ENCODE measurements around the gene RGS5. TPM values are rescaled to one million over a fixed set of nuclear protein-coding genes. Genes with fewer than 3 reads are reported as not detected.

Gene RGS5
- total RNA-seq, 1 experiment from 2014 or later = 4.6 TPM

DNA sequence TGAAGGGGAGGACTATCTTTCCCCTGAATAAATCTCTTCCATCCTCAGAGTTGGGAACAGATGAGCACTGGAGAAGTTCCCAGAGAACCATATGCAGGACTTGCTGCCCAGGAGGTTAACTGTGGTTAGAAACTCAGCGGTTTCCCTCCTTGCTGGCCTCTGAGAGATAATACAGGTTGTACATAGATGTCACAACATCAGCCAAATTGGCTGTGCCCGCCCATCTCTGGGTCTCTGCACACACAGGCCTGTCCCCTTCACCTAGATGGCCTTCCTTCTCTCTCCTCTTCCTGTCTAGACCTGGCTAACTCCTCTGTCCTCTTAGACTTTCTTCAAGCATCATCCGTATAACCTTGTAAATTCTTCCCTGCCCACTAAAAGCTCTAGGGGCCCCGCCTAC is 5.7 kb downstream of the RGS5 start:
- H2AFZ ChIP-seq (ENCODE audit: low read depth, low read length, poor library complexity, severe bottlenecking) = no peak overlapping the region
- H3K36me3 ChIP-seq (ENCODE audit: control insufficient read depth in 1 of 2, insufficient read depth in 2 of 2, low read length in 2 of 2) = no peaks in the 10 kb centered on the region
- intact Hi-C loops (cut with micrococcal nuclease) = no loop called here
- H3K4me1 ChIP-seq (ENCODE audit: control insufficient read depth in 1 of 2, insufficient read depth in 2 of 2, low read length in 2 of 2) = peaks cover 3 to 5% of the 10 kb centered on the region in 2 experiments; a peak in 3 of 4 replicates
- H4K20me1 ChIP-seq (ENCODE audit: insufficient read depth) = no peaks in the 10 kb centered on the region
- no peaks in the 10 kb centered on the region for H3K9me3 ChIP-seq (ENCODE audit: control insufficient read depth in 1 of 2, insufficient read depth in 1 of 2, low read depth in 1 of 2, low read length in 2 of 2)
- H3K27me3 ChIP-seq (ENCODE audit: insufficient read depth, low read length) = no peaks in the 10 kb centered on the region
- no peaks in the 10 kb centered on the region for H3K79me2 ChIP-seq (ENCODE audit: insufficient read depth, low read length)
- DNase-seq (ENCODE audit: low read depth, low spot score) (no peak), ATAC-seq (no peak)
- no peak overlapping the region for H3K4me3 ChIP-seq (replicated peaks in 1 of 2; ENCODE audit: low read depth in 1 of 2, low read length in 2 of 2)
- ChIA-PET RAD21 (ENCODE audit: low non-redundant PET in 1 of 2, low total read pairs in 2 of 2, uncharacterized antibody in 2 of 2, unreplicated experiment in 2 of 2) (no interaction called here), CTCF (no interaction called here), POLR2A (no interaction called here)
- no peak overlapping the region for H3K9ac ChIP-seq (ENCODE audit: low read length)
- H3K4me2 ChIP-seq (ENCODE audit: low read length) = no peak overlapping the region
- no peak overlapping the region for H3K27ac ChIP-seq (ENCODE audit: low read depth, low read length)
- TF ChIP-seq, protein P1, sequence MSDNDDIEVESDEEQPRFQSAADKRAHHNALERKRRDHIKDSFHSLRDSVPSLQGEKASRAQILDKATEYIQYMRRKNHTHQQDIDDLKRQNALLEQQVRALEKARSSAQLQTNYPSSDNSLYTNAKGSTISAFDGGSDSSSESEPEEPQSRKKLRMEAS (IDR thresholded peaks at IDR 0.05) = no peak
- no peak for TF ChIP-seq YY1 (IDR thresholded peaks at IDR 0.05; ENCODE audit: extremely low read depth, insufficient replicate concordance, low read depth, low read length)
- H3K9me2 ChIP-seq (ENCODE audit: insufficient read depth) = no peaks in the 10 kb centered on the region
- no TSS peak for BruUV-seq (replicated peaks)

DNA sequence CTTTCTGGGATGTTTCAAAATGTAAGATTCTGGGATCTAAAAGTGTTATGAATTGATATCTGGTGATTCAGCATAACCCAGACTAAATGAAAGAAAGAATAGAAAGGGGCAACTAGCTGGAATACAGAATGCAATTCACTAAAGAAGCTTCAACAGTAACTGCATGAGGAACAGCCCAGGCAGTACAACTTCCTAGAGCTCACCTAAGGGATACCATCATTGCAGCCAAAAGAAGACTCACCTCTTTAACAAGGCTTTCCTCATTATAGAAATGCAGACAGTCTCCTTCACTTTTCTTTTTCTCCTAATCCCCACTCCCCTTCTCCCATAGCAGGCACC is 6.3 kb downstream of the RGS5 start:
- Histone ChIP-seq H3K79me2 (ENCODE audit: insufficient read depth, low read length) (no peaks in the 10 kb centered on the region), H3K9me3 (ENCODE audit: control insufficient read depth in 1 of 2, insufficient read depth in 1 of 2, low read depth in 1 of 2, low read length in 2 of 2) (no peaks in the 10 kb centered on the region), H3K27me3 (ENCODE audit: insufficient read depth, low read length) (no peaks in the 10 kb centered on the region), H3K4me1 (ENCODE audit: control insufficient read depth in 1 of 2, insufficient read depth in 2 of 2, low read length in 2 of 2) (peaks cover 3 to 5% of the 10 kb centered on the region in 2 experiments; a peak in 3 of 4 replicates), H2AFZ (ENCODE audit: low read depth, low read length, poor library complexity, severe bottlenecking) (no peak overlapping the region), H3K9me2 (ENCODE audit: insufficient read depth) (no peaks in the 10 kb centered on the region), H4K20me1 (ENCODE audit: insufficient read depth) (no peaks in the 10 kb centered on the region), H3K9ac (ENCODE audit: low read length) (no peak overlapping the region), H3K36me3 (ENCODE audit: control insufficient read depth in 1 of 2, insufficient read depth in 2 of 2, low read length in 2 of 2) (no peaks in the 10 kb centered on the region), H3K27ac (ENCODE audit: low read depth, low read length) (no peak overlapping the region), H3K4me3 (replicated peaks in 1 of 2; ENCODE audit: low read depth in 1 of 2, low read length in 2 of 2) (no peak overlapping the region), H3K4me2 (ENCODE audit: low read length) (no peak overlapping the region)
- ATAC-seq = no peak
- no peak for DNase-seq (ENCODE audit: low read depth, low spot score)
- BruUV-seq (replicated peaks) = no TSS peak
- ChIA-PET POLR2A (no interaction called here), CTCF (no interaction called here), RAD21 (ENCODE audit: low non-redundant PET in 1 of 2, low total read pairs in 2 of 2, uncharacterized antibody in 2 of 2, unreplicated experiment in 2 of 2) (no interaction called here)
- intact Hi-C loops (cut with micrococcal nuclease) = no loop called here
- TF ChIP-seq, protein P2, sequence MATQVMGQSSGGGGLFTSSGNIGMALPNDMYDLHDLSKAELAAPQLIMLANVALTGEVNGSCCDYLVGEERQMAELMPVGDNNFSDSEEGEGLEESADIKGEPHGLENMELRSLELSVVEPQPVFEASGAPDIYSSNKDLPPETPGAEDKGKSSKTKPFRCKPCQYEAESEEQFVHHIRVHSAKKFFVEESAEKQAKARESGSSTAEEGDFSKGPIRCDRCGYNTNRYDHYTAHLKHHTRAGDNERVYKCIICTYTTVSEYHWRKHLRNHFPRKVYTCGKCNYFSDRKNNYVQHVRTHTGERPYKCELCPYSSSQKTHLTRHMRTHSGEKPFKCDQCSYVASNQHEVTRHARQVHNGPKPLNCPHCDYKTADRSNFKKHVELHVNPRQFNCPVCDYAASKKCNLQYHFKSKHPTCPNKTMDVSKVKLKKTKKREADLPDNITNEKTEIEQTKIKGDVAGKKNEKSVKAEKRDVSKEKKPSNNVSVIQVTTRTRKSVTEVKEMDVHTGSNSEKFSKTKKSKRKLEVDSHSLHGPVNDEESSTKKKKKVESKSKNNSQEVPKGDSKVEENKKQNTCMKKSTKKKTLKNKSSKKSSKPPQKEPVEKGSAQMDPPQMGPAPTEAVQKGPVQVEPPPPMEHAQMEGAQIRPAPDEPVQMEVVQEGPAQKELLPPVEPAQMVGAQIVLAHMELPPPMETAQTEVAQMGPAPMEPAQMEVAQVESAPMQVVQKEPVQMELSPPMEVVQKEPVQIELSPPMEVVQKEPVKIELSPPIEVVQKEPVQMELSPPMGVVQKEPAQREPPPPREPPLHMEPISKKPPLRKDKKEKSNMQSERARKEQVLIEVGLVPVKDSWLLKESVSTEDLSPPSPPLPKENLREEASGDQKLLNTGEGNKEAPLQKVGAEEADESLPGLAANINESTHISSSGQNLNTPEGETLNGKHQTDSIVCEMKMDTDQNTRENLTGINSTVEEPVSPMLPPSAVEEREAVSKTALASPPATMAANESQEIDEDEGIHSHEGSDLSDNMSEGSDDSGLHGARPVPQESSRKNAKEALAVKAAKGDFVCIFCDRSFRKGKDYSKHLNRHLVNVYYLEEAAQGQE (IDR thresholded peaks at IDR 0.05; ENCODE audit: low read depth) = no peak
- TF ChIP-seq, protein P3, sequence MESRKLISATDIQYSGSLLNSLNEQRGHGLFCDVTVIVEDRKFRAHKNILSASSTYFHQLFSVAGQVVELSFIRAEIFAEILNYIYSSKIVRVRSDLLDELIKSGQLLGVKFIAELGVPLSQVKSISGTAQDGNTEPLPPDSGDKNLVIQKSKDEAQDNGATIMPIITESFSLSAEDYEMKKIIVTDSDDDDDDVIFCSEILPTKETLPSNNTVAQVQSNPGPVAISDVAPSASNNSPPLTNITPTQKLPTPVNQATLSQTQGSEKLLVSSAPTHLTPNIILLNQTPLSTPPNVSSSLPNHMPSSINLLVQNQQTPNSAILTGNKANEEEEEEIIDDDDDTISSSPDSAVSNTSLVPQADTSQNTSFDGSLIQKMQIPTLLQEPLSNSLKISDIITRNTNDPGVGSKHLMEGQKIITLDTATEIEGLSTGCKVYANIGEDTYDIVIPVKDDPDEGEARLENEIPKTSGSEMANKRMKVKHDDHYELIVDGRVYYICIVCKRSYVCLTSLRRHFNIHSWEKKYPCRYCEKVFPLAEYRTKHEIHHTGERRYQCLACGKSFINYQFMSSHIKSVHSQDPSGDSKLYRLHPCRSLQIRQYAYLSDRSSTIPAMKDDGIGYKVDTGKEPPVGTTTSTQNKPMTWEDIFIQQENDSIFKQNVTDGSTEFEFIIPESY (IDR thresholded peaks at IDR 0.05; ENCODE audit: extremely low read depth, insufficient replicate concordance, low read length) = no peak
- TF ChIP-seq ELF1 (IDR thresholded peaks at IDR 0.05; ENCODE audit: borderline replicate concordance, low read depth) = no peak
- TF ChIP-seq POLR2A (IDR thresholded peaks at IDR 0.05; ENCODE audit: borderline replicate concordance, extremely low read depth, insufficient read depth, insufficient read length) = no peak
- no peak for TF ChIP-seq SRF (IDR thresholded peaks at IDR 0.05; ENCODE audit: low read depth)
- no peak for TF ChIP-seq FOSL1 (IDR thresholded peaks at IDR 0.05; ENCODE audit: low read depth)
- no peak for TF ChIP-seq CBX3 (IDR thresholded peaks at IDR 0.05; ENCODE audit: low read depth)
- TF ChIP-seq TCF7L2 (IDR thresholded peaks at IDR 0.05; ENCODE audit: borderline replicate concordance, extremely low read depth, insufficient read depth, insufficient read length) = no peak
- no peak for TF ChIP-seq ZNF274 (IDR thresholded peaks at IDR 0.05; ENCODE audit: low read depth, low read length)
- TF ChIP-seq, protein P4, sequence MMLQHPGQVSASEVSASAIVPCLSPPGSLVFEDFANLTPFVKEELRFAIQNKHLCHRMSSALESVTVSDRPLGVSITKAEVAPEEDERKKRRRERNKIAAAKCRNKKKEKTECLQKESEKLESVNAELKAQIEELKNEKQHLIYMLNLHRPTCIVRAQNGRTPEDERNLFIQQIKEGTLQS (IDR thresholded peaks at IDR 0.05) = no peak
- TF ChIP-seq YY1 (IDR thresholded peaks at IDR 0.05; ENCODE audit: extremely low read depth, insufficient replicate concordance, low read depth, low read length) = no peak
- TF ChIP-seq SIN3A (IDR thresholded peaks at IDR 0.05; ENCODE audit: low read depth) = no peak
- TF ChIP-seq, protein P1 (IDR thresholded peaks at IDR 0.05) = no peak
- TF ChIP-seq JUND (IDR thresholded peaks at IDR 0.05) = no peak
- no peak for TF ChIP-seq SP1 (IDR thresholded peaks at IDR 0.05; ENCODE audit: low read depth)
- no peak for TF ChIP-seq CEBPB (IDR thresholded peaks at IDR 0.05; ENCODE audit: low read depth)

All from HCT116 (cell line).